Kasumi-1 (cell line): ENCODE measurements around the gene CCDC124.

Experiments used
- DNase-seq, 2 experiments: peaks; one replicate each; lab custom pipeline; 2025; lab: John Stamatoyannopoulos, UW

The CCDC124 gene

DNA sequence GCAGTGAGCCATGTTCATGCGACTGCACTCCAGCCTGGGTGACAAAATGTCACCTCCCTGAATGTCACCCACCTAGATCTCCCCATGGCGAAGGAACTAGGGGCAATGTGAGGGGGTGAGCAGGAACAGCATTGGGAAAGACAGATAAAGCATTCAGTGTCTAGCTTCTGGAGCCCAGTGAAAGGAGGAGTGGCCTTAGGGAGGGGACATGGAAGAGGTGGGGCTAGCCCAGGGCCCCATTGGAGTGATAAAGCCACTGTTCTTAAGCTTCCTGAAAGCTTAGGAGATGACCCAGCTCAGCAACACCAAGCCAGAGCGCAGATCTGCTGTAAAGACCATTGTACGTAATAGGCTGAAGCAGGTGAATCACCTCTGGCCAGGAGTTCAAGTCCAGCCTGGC is 21.1 kb downstream of the CCDC124 start:
- DNase-seq = no peak

DNA sequence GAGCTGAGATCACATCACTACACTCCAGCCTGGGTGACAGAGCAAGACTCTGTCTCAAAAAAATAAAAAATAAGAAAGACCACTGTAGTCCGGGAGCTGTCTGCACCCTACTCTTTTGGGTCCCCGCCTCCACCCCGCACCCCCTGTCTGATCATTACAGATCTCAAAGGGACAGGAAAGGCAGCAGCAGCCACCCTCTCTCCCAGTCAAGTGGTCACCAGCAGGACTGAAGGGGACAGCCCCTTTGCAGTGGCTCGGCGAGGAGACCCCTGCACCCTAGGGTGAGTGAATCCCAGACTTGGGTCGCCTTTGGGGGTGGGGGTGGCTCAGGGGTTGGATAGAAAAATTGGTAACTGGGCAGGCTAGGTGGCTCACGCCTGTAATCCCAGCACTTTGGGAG is 21.6 kb downstream of the CCDC124 start:
- no peak for DNase-seq

DNA sequence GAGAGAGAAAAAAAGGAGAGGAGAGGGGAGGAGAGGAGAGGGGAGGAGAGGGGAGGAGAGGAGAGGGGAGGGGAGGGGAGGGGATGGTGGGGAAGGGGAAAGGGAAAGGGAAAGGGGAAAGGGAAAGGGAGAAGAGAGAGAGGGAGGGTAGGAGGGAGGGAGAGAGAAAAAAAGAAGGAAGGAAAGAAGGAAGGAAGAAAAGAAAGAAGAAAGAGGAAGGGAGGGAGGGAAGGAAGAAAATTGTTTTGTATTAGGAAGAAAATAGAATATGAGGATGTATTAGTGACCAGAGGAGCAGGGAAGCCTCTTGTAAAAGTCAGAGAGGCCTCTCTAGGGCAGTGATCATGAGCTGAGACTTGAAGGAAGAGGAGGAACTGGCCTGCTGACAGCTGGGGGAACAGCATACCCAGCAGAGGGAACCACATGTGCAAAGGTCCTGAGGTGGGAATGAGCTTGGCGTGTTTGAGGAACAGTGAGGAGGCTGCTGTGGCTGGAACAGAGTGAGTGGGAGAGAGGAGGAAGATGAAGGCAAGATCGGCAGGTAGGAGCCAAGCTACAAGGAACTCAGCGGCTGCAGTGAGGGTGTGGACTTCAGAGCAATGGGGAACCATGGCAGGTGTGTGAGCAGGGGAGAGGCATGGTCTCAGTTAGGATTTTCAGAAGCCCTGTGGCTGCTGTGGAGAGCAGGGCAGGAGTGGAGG is 24.5 kb downstream of the CCDC124 start:
- no peak for DNase-seq

DNA sequence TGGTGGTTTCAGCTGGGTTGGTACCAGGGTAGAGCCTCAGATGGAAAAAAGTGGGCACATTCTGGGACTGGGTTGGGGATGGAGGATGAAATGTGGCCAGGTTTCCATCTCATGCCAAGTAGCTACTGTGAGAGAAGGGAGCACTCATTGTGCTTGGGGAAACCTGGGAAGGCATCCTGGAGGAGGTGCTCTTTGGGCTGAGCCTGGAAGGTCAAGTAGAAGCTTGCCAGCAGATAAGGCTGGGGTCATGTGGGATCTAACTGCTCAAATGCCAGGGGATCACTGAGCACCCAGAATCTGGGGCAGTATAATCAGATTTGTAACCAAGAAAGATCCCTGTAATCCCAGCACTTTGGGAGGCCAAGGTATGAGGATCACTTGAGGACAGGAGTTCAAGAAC is 25.1 kb downstream of the CCDC124 start:
- DNase-seq = no peak

DNA sequence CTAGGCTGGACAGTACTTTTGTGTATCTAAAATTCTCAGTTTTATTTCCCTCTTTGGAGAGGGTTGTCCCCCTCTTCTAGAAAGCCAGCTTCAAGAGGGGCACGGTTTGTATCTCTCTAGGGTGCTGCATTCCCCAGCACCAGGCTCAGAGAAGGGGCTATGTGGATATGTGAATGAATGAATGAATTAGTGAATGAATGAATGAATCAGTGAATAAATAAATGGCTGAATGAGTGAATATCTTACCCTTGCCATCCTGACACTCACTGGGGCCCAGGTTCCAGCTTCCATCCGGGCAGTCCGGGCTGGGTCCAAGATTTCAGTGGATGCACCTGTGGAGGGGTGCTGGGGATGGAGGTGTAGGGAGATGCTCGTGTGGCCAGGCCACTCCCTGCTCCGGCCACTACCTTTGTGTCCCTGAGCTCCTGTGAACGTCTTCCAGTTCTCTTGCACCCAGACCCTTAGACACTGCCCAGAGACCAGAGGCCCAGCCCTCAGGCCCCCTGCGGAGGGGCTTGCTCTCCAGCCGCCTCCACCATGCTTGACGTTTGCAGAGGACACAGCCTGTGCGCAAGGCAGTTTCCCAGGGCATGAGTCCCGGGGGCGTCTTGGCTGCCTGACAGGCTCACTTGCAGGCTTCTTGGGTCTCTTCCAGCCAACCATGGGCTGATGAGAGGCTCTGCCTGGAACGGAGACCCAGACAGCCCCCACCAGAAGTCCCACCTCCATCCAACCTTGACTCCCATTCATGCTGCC is 31.3 kb downstream of the CCDC124 start:
- DNase-seq = no peak

DNA sequence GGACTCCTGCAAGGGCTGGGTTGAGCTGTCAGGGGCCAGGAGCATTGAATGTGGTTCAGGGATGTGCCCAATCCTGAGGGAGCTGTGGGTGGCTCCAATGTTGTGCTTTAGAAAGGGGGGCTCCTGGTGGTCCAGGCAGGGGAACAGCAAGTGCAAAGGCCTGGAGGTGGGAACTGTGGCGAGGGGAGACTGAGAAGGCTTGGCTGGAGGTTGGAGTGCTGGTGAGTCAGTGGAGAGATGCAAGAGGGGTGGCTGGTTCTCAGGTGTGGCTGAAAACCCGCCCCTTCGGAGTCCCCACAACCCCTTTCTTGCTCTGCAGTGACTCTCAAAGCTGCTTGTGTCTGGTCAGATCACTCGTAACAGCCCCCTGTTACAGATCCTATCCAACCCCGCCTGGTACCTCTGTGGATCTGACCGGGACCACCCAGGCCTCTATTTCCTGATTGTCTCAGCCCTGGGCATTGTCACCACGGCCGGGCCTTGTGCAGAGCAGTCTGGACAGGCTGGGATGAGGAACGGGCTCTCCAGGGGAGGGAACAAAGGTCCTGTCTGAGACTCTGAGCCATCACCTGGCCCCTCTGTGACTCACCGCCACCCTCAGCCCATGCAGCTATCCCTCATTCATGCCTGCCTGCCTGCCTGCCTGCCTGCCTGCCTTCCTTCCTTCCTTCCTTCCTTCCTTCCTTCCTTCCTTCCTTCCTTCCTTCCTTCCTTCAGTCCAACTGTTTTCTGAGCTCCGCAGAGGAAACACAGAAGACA is 32.7 kb downstream of the CCDC124 start:
- DNase-seq = no peak

DNA sequence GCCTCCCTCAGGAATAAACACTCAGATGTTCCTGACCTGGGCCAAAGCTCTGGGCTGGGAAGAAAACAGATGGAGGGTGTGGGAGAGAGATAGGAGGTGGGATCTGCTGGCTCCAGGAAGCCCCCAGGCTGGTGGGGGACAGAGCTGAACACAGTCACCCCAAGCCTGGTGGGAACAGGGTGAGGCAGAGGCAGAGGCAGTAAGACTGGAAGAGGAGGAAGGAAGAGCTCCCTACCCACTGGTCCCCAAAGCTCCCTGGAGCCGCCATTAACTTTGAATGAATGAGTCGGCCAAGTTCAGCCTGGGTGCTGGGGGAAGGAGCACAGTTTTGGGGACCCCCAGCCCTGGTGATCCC is 33.3 kb downstream of the CCDC124 start:
- DNase-seq = no peak

DNA sequence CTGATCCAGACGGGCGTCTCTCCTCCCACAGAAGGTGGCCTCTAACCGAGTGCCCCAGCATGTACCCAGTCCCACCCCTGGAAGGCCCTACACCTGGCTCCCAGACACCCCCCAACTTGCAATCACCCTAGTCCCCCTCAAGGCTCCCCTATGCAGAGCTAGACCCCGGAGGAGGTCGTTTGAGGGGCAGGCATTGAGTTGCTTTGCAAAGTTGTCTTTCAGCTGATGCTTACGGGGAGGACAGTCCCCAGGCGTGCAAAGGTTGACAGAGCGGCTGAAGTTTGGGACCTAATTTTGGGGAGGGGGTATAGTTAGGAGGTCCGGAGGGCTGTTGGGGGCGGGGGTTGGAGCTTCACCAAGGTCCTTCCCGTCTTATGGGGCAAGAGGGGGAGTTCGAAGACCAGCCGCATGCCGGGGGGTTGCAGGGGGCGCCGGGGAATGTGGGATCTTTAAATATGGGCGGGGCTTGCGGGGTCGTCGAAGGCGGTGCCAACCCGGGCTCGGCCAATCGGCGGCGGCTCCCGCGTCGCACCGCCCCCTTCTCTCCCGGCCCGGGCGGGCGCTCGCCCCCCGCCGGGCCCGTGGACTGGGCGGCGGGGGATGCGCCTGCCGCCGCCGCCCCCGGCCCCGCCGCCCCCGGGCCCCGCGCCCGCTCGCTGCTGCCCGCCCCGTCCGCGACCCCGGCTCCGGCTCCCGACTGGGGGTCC is 33.9 kb downstream of the CCDC124 start, which contains the start of gene KCNN1:
Gene KCNN1 (plus strand): TSS at position 558 of the 707 bp plus-strand sequence. CDS start 6,782 bp downstream, outside the sequence.
- no peak for DNase-seq

DNA sequence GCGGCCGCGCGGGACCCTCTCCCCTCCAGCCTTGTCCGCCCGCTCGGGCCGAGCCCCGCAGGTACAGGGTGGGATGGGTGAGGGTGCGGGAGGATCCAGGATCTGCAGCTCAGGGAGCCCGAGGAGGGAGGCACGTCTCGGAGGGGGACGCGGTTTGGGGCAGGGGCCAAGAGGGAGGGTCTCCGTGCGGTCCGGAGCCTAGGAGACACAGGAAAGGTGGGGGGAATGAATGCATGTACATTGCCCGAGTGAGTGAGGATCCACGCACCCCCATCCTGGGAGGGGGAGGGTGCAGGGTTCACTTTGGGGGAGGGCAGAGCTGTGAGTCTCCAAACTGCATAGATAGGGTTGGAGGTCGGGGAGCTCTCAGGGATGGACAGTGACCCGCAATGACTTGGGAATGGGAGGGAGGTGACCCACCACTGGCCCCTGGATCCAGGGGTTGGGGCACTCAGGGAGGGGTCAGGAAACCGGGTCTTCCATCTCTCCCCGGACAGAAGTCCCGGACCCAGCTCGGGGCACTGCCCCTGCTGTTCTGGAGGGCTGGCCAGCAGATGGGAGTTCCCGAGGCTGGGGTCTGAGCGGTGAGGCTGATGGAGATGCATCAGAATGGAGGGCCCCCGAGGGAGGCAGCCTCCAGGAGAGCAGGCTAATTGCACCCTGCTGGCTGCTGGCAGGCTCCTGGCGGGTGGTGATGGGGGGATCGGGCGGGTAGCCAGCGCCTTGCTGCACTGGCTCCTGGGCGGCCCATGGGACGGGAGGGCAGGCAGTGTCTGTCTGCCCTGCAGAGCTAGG is 34.6 kb downstream of the CCDC124 start:
- no peak for DNase-seq

DNA sequence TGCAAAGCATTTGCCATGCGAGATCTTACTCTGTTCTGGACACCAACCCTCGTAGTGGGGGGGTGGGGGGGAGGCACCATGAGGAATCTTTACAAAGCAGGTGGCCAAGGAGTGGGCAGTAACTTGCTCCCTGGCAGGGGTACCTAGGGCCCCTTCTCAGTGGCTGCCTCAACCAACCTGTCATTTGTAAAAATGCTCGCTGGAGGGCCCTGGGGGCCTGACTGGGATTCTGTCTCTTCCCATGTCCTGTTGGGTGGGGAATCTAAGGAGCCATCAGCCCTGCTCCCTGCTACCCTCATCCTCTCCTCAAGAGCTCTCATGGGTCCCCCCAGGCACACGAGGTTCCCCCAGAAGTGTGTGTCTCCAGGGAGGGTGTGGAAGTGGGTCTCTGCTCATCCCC is 35.5 kb downstream of the CCDC124 start:
- DNase-seq = no peak

DNA sequence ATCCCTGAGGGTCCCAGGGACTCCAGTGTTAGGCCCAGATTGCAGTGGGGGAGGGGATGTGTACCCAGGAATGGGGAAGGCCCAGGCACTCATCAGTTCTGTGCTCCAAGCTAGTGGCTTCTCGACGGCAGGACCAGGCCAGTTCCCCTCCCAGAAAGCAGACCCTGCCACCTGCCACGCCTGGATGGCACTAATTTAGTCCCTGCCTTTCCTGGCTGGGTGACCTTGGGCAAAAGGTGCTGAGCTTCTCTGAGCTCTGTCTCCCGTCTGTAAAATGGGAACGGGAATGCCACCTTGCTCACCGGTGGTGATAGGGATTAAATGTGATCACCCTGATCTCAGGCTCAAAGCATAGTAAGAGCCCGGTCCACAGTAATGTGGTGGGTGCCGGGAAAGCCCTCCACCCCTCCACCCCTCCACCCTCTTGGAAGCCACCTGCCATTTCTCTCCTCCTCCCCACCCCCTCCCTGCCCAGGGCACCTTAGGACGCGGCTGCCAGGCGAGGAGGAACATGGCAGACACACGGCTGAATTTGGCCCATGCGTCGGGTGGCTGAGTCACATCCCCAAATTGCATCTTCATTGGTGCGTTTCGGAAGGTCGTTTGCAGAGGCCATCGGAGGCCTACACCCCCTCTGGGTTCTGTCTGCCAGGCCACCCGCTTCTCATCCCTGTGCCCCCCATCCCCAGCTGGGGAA is 36.4 kb downstream of the CCDC124 start:
- DNase-seq = no peak

DNA sequence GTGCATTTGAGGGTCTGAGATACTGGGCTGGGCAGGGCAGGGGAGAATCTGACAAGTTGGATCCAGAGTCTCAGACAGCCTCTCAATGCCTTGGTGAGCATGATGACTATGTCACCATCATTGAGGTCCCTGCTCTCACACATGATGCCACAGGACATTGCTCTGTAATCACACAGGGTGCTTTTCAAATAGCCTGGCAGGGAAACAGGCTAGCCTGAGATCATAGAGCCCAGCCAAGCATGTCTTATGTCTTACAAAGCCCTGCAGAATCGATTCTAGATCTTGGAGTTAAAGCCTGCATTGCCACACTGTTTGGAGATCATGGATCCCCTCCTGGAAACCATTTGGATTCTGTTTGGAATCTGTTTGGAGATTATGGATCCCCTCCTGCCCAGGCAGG is 39.4 kb downstream of the CCDC124 start:
- no peak for DNase-seq

DNA sequence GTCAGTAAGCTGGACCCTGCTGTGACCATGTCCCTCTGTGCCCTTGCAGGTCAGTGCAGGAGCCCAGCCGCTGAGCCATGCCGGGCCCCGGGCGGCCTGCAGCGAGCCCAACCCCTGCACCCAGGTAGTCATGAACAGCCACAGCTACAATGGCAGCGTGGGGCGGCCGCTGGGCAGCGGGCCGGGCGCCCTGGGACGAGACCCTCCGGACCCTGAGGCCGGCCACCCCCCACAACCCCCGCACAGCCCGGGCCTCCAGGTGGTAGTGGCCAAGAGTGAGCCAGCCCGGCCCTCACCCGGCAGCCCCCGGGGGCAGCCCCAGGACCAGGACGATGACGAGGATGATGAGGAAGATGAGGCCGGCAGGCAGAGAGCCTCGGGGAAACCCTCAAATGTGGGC is 40.9 kb downstream of the CCDC124 start:
- no peak for DNase-seq

DNA sequence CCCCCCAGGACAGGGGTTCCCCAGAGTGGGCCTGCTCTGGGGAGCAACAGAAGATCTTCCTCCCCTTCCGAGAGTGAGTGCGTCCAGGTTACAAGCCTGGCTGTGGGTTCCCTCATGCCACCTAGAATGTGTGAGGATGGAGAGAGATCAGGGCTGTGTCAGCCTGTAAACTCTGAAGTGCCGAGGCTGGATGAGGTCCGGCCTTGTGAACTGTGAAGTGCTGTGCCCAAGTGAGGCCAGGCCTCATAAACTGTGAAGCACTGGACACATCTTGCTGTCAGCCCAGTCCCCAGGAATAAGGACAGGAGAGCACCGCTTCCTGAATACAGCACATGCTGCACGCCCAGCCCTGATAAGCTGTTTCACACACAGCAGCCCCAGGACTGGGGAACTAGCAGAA is 41.7 kb downstream of the CCDC124 start:
- DNase-seq = no peak

DNA sequence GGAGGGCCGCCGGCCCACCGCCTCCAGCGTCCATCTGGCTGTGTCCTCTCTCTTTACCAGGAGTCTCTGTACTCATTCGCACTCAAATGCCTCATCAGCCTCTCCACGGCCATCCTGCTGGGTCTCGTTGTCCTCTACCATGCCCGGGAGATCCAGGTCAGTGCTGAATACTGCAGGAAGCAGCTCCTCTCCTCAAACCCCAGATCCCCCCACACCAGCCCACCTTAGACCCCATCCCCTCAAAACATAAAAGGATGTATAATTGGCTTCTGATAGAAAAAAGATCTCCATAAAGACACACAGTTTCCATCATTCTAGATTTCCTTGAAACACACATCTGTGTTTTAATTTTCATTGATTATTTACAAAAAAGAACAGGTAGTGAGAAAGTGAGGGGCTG is 42.2 kb downstream of the CCDC124 start:
- DNase-seq = no peak

DNA sequence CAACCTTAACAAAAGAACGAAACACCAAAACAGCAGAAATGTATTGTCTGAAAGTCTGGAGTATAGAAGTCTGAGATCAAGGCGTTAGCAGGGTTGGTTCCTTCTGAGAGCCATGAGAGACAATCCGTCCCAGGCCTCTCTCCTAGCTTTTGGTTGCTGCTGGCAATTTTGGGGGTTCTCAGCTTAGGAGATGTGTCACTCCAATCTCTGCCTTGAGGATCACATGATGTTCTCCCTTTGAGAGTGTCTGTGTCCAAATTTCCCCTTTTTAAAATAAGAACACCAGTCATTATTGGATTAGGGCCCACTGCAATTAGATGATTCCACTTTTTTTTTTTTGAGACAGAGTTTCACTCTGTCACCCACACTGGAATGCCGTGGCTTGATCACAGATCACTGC is 44.2 kb downstream of the CCDC124 start:
- DNase-seq = no peak

DNA sequence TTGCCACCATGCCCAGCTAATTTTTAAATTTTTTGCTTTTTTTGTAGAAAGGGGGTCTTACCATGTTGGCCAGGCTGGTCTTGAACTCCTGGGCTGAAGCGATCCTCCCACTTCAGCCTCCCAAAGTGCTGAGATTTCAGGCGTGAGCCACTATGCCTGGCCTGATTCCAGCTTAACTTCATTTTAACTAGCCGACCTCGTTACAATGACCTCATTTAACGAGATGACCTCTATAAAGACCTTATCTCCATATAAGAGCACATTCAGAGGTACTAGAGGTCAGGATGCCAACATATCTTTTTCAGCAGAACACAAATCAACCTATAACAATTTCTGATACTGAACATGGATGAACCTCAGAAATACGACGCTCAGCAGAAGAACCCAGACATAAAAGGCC is 44.7 kb downstream of the CCDC124 start:
- DNase-seq = no peak

DNA sequence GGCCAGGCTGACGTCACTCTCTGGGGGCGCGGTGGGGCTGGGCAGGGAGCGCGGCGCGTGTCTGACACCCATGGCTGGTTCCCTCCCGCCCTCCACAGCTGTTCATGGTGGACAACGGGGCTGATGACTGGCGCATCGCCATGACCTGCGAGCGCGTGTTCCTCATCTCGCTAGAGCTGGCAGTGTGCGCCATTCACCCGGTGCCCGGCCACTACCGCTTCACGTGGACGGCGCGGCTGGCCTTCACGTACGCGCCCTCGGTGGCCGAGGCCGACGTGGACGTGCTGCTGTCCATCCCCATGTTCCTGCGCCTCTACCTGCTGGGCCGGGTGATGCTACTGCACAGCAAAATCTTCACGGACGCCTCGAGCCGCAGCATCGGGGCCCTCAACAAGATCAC is 48.8 kb downstream of the CCDC124 start:
- DNase-seq = no peak

DNA sequence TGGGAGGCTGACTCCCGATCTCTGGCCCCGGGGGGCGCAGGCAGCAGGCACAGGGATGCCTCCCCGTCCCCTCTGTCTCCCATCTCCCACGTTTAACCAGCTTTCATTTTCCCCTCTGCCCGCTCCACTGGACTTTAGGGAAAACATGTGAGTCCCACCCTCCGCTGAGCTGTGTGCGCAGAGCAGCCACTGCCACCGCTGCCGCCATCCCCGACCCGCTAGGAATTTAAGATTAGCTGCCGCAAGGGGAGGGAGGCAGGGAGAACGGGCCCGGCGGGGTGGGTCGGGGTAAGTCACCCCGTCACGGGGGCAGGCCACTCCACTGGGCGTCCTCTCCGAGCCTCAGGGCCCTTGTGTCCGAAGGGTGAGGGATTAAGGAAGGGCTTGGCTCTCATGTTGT is 49.6 kb downstream of the CCDC124 start:
- DNase-seq = no peak

DNA sequence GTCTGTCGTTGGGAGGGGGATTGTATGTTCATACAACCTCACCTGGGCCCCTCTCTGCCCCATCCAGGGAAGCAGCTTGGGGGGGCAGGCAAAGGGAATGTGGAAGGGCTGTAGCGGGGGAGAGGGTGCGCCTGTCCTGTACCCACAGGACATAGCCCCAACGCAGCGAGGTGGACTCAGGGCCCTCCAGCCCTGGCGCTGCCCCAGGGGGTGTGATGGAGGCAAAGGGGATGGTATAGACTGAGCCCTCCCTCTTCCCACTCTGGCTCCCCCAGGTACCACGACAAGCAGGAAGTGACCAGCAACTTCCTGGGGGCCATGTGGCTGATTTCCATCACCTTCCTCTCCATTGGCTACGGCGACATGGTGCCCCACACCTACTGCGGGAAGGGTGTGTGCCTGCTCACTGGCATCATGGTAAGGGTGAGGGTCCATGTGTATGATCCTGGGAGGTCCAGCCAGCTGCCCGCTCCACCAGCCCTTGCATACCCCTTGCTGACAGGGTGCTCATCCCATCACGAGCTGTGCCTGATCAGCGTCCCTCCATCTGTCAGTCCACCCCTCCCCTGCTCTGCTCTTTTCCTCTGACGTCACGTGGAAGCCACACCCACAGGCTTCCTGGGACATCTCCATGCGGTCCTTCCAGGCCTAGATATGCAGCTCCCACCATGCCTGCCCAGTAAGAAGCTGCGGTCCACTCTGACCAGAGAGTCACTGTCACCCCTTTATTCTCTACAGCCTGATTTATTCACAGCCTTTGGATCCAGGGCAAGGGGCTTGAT is 52.4 kb downstream of the CCDC124 start:
- no peak for DNase-seq
